GM11168 (cell line): ENCODE data around the gene RALGPS2.

Source experiments
- in situ Hi-C: fragments of 300-500 bp; cut with MboI; formaldehyde crosslinking; loops from one replicate; pipeline ENCODE4 v1.12.0; 2022; ENCODE audit warnings: low sequenced_read_pairs; ENCODE audit not compliant: unreplicated experiment

The RALGPS2 gene

GRCh38 chr1:178954937-178955336, 229.9 kb downstream of the RALGPS2 start:
- in situ Hi-C loops, result no loop called here

GRCh38 chr1:178955391-178955954, 230.4 kb downstream of the RALGPS2 start:
- in situ Hi-C loops, result no loop called here

- in situ Hi-C loops, result no loop called here
Measured at GRCh38 chr1:178958491-178958890, 233.4 kb downstream of the RALGPS2 start.

- in situ Hi-C loops, result no loop called here
Measured at GRCh38 chr1:178959543-178960460, 234.8 kb downstream of the RALGPS2 start.

GRCh38 chr1:178960482-178961240, 235.6 kb downstream of the RALGPS2 start:
- in situ Hi-C loops, result no loop called here

- in situ Hi-C loops, result no loop called here
Measured at GRCh38 chr1:178961331-178961730, 236.3 kb downstream of the RALGPS2 start.

- in situ Hi-C loops, result no loop called here
Measured at GRCh38 chr1:178961868-178962267, 236.8 kb downstream of the RALGPS2 start.

GRCh38 chr1:178962853-178963711, 238.0 kb downstream of the RALGPS2 start:
- in situ Hi-C loops, result no loop called here

GRCh38 chr1:178964469-178965330, 239.7 kb downstream of the RALGPS2 start:
- in situ Hi-C loops, result no loop called here

GRCh38 chr1:178966312-178966711, 241.3 kb downstream of the RALGPS2 start:
- in situ Hi-C loops, result no loop called here

GRCh38 chr1:178969226-178969987, 244.4 kb downstream of the RALGPS2 start:
- in situ Hi-C loops, result no loop called here

- in situ Hi-C loops, result no loop called here
Measured at GRCh38 chr1:178970184-178970583, 245.1 kb downstream of the RALGPS2 start.
